Gastrocnemius medialis (tissue), 4 donors: ENCODE data around the gene SLC35G1. TPM values are rescaled to one million over a fixed set of nuclear protein-coding genes. Genes with fewer than 3 reads are reported as not detected.

ENCODE experiments used
- ATAC-seq, 2 donors: fragments of 150-250 bp; one replicate each; pipeline ENCODE4 v1.9.1; 2016
- DNase-seq, 2 donors: peaks; one replicate each; pipeline ENCODE4 v3.0.0-alpha.2; 2019
- H3K27ac ChIP-seq, 4 donors: fragments of 200-600 bp; sonication (generic); 1 replicate in 1 of 4; 2 replicates in 3 of 4; pipeline ENCODE4 v1.5.1; 2016 to 2018; ENCODE audit warnings: mild to moderate bottlenecking in 2 of 4, moderate library complexity in 1 of 4
- H3K27me3 ChIP-seq, 3 donors: fragments of 200-600 bp; sonication (generic) in 2 of 3; 1 replicate in 1 of 3; 2 replicates in 2 of 3; pipeline versions ENCODE4 v1.5.1 to v1.6.0; 2016 to 2019; ENCODE audit warnings: mild to moderate bottlenecking in 1 of 3, moderate library complexity in 1 of 3
- H3K36me3 ChIP-seq, 2 donors: fragments of 200-600 bp; sonication (generic) in 1 of 2; one replicate each; pipeline ENCODE4 v1.5.1; 2017 to 2018
- H3K4me1 ChIP-seq, 2 donors: fragments of 200-600 bp; sonication (generic) in 1 of 2; one replicate each; pipeline ENCODE4 v1.5.1; 2016 to 2017; ENCODE audit warnings: mild to moderate bottlenecking in 2 of 2
- H3K4me3 ChIP-seq, 4 donors: fragments of 200-600 bp; sonication (generic) in 3 of 4; 1 replicate in 1 of 4; 2 replicates in 3 of 4; pipeline ENCODE4 v1.5.1; 2016 to 2019; ENCODE audit warnings: mild to moderate bottlenecking in 2 of 4
- H3K9me3 ChIP-seq, 3 donors: fragments of 200-600 bp; sonication (generic) in 2 of 3; 1 replicate in 1 of 3; 2 replicates in 2 of 3; pipeline ENCODE4 v1.5.1; 2016 to 2019
- POLR2A ChIP-seq, 2 donors: fragments of 450-650 bp; IDR thresholded peaks; one replicate each; pipeline ENCODE4 v1.6.1; 2017; ENCODE audit warnings: antibody characterized with exemption in 2 of 2, mild to moderate bottlenecking in 2 of 2, moderate library complexity in 2 of 2
- in situ Hi-C, 4 donors: fragments of 200-750 bp; cut with MboI; loops; one replicate each; pipeline versions ENCODE4 v1.15.0 to v1.8.0; 2017; ENCODE audit warnings: low sequenced_read_pairs in 4 of 4
- intact Hi-C: fragments of 100-400 bp; cut with DNase I; formaldehyde crosslinking; loops from one replicate; pipeline ENCODE4 v1.15.1; 2023; ENCODE audit warnings: low total_unique reads
- total RNA-seq, 4 donors: library from RNA; depleted of rRNA; stranded (reverse); fragments of >200 nt; gene quantifications; one replicate each; pipeline versions ENCODE4 v1.1.0 to v1.2.3, GENCODE V29; 2016
- TF ChIP-seq, protein P1 (sequence below), 5 experiments: fragments of 450-650 bp in 3 of 5; fragments of 200-600 bp in 2 of 5; sonication (generic) in 2 of 5; IDR thresholded peaks in 4 of 5; conservative IDR thresholded peaks in 1 of 5; 1 replicate in 4 of 5; 2 replicates in 1 of 5; pipeline ENCODE4 v1.5.1; 2016 to 2019; ENCODE audit warnings: antibody characterized with exemption in 5 of 5, mild to moderate bottlenecking in 3 of 5, moderate library complexity in 3 of 5

Gene SLC35G1
- total RNA-seq, 4 donors from 2014 or later: 0.78 to 3.4 (median 0.97) TPM

DNA sequence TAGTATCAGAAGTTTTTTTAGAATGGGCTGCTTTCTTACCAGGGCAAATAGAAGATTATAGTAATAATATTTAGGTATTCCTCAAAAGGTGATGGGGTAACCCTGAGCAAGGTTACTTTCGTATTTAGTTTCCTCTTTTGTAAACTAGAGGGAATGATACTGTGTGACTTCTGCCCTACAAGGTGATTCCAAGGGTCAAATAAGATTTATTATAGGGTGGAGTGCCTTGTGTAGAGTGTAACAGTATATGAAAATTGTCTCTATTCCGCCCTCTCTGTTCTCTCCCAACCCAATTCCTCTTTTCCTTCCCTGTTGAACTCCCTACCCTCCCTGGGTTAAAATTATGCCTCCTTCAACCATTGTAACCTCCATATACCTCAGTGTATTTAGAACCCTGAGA lies 5.3 kb downstream of the SLC35G1 start:
- H3K4me3 ChIP-seq: no peak overlapping the region
- H3K9me3 ChIP-seq: no peaks in the 10 kb centered on the region
- ATAC-seq (no peak), DNase-seq (no peak)
- intact Hi-C loops: loop anchor here (5.0 kb wide), 1 partner anchor 43 kb away; no protein-coding TSS in a partner anchor
- no peaks in the 10 kb centered on the region for H3K27me3 ChIP-seq
- in situ Hi-C loops: no loop called here
- no peak overlapping the region for H3K27ac ChIP-seq
- H3K36me3 ChIP-seq: no peaks in the 10 kb centered on the region
- no peak for TF ChIP-seq POLR2A (IDR thresholded peaks at IDR 0.05)
- TF ChIP-seq, protein P1, sequence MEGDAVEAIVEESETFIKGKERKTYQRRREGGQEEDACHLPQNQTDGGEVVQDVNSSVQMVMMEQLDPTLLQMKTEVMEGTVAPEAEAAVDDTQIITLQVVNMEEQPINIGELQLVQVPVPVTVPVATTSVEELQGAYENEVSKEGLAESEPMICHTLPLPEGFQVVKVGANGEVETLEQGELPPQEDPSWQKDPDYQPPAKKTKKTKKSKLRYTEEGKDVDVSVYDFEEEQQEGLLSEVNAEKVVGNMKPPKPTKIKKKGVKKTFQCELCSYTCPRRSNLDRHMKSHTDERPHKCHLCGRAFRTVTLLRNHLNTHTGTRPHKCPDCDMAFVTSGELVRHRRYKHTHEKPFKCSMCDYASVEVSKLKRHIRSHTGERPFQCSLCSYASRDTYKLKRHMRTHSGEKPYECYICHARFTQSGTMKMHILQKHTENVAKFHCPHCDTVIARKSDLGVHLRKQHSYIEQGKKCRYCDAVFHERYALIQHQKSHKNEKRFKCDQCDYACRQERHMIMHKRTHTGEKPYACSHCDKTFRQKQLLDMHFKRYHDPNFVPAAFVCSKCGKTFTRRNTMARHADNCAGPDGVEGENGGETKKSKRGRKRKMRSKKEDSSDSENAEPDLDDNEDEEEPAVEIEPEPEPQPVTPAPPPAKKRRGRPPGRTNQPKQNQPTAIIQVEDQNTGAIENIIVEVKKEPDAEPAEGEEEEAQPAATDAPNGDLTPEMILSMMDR (IDR thresholded peaks at IDR 0.05 in 4 of 5, conservative IDR thresholded peaks at IDR 0.05 in 1 of 5): no peak
- peaks cover 8 to 13% of the 10 kb centered on the region in 2 donors for H3K4me1 ChIP-seq

DNA sequence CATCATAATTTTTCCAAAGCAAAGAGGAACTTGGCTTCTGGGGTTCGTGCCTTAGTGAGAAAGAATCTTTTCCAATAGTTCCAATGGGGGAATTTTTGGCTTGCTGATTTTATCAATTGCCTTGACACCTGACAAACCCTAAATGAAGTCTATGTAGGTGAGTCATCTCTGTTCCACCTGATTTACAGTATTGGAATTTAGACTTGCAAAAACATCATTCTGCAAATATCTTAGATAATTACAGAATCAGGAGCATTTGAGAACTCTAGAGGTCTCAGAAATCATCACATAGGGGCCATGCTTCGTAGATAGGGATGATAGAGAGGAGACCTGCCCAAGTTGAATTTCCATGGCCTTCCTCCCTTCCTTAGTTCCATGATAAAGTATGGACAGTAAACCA lies 9.3 kb downstream of the SLC35G1 start:
- no peaks in the 10 kb centered on the region for H3K27me3 ChIP-seq
- no peak for DNase-seq
- H3K4me3 ChIP-seq: no peak overlapping the region
- H3K4me1 ChIP-seq: no peaks in the 10 kb centered on the region
- intact Hi-C loops (no loop called here), in situ Hi-C loops (no loop called here)
- no peaks in the 10 kb centered on the region for H3K9me3 ChIP-seq
- no peak for ATAC-seq
- H3K36me3 ChIP-seq: no peaks in the 10 kb centered on the region
- TF ChIP-seq POLR2A (IDR thresholded peaks at IDR 0.05): no peak
- TF ChIP-seq, protein P1 (IDR thresholded peaks at IDR 0.05 in 4 of 5, conservative IDR thresholded peaks at IDR 0.05 in 1 of 5): no peak
- H3K27ac ChIP-seq: no peak overlapping the region

DNA sequence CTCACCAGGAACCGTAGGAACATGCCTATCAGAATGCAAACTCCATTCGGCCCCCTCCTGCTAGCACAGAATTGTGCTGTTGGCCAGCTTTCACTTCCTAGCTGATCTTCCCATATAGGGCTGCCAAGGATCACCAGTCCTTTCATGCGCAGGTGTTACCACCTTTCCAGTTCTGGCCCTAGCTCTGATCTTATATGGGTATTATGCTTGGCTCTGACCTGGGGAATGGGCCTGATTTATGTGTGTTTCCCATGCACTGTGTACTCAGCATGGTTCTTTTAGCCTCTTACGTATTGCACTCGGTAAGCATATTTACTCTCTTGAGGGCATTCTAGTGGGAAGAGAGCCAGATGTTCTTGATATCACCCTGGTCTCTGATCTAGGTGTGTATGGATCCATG lies 11.1 kb downstream of the SLC35G1 start:
- TF ChIP-seq POLR2A (IDR thresholded peaks at IDR 0.05): no peak
- TF ChIP-seq, protein P1 (IDR thresholded peaks at IDR 0.05 in 4 of 5, conservative IDR thresholded peaks at IDR 0.05 in 1 of 5): no peak
- ATAC-seq (no peak), DNase-seq (no peak)
- H3K36me3 ChIP-seq: no peaks in the 10 kb centered on the region
- H3K27ac ChIP-seq: no peak overlapping the region
- no peaks in the 10 kb centered on the region for H3K4me1 ChIP-seq
- no peak overlapping the region for H3K4me3 ChIP-seq
- no peaks in the 10 kb centered on the region for H3K9me3 ChIP-seq
- intact Hi-C loops: no loop called here
- H3K27me3 ChIP-seq: no peaks in the 10 kb centered on the region
- in situ Hi-C loops: no loop called here

DNA sequence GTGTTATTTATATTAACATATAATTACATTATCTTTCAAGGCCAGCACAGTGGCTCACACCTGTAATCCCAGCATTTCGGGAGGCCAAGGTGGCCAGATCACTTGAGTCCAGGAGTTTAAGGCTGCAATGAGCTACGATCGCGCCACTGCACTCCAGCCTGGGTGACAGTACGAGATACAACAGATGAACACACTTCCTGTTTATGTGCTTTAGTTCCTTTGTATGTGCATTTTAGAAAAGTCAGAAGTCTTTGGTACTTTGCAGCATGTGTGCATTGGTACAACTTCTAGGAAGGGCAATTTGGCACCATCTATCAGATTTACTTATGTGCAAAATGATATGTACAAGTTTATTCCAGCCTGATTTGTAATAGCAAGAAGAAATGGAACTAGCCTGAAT lies 13.3 kb downstream of the SLC35G1 start:
- Histone ChIP-seq H3K9me3 (no peaks in the 10 kb centered on the region), H3K27ac (no peak overlapping the region), H3K27me3 (no peaks in the 10 kb centered on the region), H3K36me3 (no peaks in the 10 kb centered on the region), H3K4me1 (no peaks in the 10 kb centered on the region), H3K4me3 (no peak overlapping the region)
- intact Hi-C loops (no loop called here), in situ Hi-C loops (no loop called here)
- no peak for DNase-seq
- ATAC-seq: no peak
- TF ChIP-seq, protein P1 (IDR thresholded peaks at IDR 0.05 in 4 of 5, conservative IDR thresholded peaks at IDR 0.05 in 1 of 5): no peak

DNA sequence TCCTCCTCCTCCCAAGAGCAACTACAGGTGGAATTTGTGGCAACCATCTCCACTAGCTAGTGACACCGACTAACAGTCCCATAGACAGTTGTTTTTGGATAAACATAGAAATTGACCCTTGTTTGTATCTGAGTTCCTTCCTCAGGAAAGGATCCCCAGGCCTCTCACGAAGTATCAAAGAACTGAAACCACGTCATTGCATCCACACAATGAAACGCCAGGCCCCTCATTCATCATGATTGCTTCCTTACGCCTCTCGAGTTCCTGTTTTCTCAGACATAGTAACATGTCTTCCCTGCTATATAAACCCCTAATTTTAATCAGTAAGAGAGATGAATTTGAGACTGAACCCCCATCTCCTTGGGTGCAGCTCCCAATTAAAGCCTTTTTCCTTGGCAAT lies 18.1 kb downstream of the SLC35G1 start:
- Histone ChIP-seq H3K27ac (no peak overlapping the region), H3K36me3 (no peaks in the 10 kb centered on the region), H3K9me3 (no peaks in the 10 kb centered on the region), H3K27me3 (no peaks in the 10 kb centered on the region), H3K4me1 (peaks cover 0 to 3% of the 10 kb centered on the region in 2 donors), H3K4me3 (no peak overlapping the region)
- ATAC-seq (no peak), DNase-seq (no peak)
- intact Hi-C loops (loop anchor here (10.0 kb wide), 1 partner anchor 163 kb away; no protein-coding TSS in a partner anchor), in situ Hi-C loops (no loop called here)
- TF ChIP-seq, protein P1 (IDR thresholded peaks at IDR 0.05 in 4 of 5, conservative IDR thresholded peaks at IDR 0.05 in 1 of 5): no peak
- no peak for TF ChIP-seq POLR2A (IDR thresholded peaks at IDR 0.05)
